ENCODE results near the gene TMEM132D.

Gene TMEM132D

DNA sequence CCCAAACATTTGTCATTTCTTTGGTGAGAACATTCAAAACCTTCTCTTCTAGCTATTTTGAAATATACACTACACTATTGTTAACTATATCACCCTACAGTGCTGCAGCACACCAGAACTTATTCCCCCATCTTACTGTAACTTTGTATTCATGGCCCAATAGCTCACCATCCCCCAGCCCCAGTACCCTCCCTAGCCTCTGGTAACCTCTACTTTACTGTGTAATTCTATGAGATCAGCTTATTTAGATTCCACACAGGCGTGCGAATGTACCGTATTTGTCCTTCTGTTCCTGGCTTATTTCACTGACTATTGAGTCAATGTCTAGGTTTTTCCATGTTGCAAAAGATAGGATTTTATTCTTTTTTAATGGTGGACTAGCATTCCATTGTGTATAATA lies 469.0 kb downstream of the TMEM132D start:
- Mint-ChIP-seq H3K9me3 (peaks cover 8% of the 10 kb centered on the region), H3K4me1 (no peaks in the 10 kb centered on the region), H3K4me3 (no peak overlapping the region), H3K36me3 (no peaks in the 10 kb centered on the region), H3K27ac (no peak overlapping the region), H3K27me3 (no peaks in the 10 kb centered on the region)
- ATAC-seq, result no peak

DNA sequence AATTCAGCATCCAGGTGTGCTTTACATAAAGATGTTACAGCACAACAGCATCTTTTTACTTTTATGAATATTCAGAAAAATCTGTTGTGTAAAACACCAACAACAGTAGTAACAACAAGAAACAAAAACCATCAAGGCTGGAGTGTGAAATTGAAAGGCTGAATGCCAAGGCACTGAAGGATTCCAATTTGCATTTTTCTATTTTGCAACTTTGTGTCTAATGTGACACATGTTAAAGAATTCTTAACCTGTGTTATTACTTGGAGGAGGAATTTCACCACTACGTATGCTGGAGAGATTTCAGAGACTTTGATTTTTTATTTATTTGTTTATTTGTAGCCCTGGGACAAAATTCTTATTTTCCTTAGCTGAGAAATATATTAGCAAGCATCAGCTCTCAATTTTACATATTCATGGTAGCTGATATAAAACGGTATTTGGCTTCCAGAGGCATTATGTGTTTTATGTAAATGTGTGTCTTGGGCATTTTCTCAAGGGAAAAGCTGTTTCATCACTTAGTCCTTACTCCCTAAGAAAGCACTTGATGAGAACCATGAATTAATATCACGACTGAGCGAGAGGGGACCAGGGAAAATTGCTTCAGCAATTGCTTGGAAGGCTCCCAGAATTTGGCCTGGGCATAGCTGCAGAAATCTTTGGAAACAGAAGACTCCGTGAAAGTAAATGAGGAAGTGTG lies 475.4 kb downstream of the TMEM132D start:
- Mint-ChIP-seq H3K9me3 (peaks cover 13% of the 10 kb centered on the region), H3K4me3 (no peak overlapping the region), H3K36me3 (no peaks in the 10 kb centered on the region), H3K4me1 (no peaks in the 10 kb centered on the region), H3K27me3 (no peaks in the 10 kb centered on the region), H3K27ac (no peak overlapping the region)
- ATAC-seq, result no peak

DNA sequence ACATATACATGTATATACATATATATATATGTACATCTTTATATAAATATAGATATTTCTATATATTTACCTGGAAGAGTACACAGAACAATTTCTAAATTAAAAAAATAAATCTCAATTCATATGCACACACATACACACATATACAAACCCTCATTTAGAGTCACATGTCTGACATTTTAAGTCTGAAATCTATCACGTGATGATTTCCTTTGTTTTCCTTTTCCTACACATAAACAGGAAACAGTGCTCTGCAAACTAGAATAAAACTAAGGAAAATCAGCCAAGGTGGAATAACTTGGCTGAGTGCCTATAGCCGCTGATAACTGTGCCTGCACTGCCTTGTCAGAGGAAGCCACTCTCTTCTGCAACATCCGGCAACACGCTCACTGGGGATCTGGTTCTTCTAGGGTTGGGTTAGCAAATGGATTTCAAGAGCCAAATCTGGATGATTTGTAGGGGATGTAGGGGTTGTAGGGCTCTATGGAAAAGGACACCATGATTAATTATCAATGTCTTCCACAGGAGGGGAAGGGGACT lies 480.7 kb downstream of the TMEM132D start:
- H3K36me3 Mint-ChIP-seq, result no peaks in the 10 kb centered on the region
- peaks cover 8% of the 10 kb centered on the region for H3K9me3 Mint-ChIP-seq
- H3K27me3 Mint-ChIP-seq, result no peaks in the 10 kb centered on the region
- no peak overlapping the region for H3K27ac Mint-ChIP-seq
- no peak for ATAC-seq
- H3K4me3 Mint-ChIP-seq, result no peak overlapping the region
- H3K4me1 Mint-ChIP-seq, result no peaks in the 10 kb centered on the region

DNA sequence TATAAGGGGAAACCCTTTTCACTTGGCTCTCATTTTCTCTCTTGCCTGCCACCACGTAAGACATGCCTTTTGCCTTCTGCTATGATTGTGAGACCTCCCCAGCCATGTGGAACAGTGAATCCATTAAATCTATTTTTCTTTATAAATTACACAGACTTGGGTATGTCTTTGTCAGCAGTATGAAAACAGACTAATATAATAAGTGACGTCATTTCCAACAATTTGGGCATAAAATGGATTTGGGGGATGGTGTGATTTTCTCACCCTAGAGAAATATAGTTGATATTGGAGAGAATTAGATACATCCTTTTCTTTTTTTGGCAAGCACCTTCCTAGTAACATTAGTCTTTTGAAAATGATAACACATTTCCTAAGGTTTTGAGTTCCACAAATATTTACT lies 490.5 kb downstream of the TMEM132D start:
- H3K27ac Mint-ChIP-seq, result no peak overlapping the region
- no peaks in the 10 kb centered on the region for H3K27me3 Mint-ChIP-seq
- H3K4me1 Mint-ChIP-seq, result no peaks in the 10 kb centered on the region
- H3K9me3 Mint-ChIP-seq, result peaks cover 10% of the 10 kb centered on the region
- H3K4me3 Mint-ChIP-seq, result no peak overlapping the region
- ATAC-seq, result no peak
- H3K36me3 Mint-ChIP-seq, result no peaks in the 10 kb centered on the region

DNA sequence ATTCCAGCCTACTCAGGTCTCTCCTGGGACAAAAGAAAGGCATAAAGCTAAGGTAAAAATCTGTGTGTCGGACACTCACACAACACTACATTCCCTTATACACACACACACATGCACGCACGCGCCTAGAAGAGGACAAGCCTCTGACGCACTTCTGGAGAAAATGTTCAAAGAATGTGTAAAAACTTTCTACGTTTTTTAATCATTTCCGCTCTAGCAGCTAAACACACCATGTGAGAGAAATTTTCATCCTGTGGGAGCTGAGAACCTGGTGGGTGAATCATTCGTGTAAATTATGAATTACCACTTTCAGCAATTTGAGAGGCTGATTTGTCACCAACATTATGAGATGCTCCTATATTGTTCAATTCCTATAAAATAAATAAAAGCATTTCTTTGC lies 494.5 kb downstream of the TMEM132D start:
- ATAC-seq, result no peak
- H3K4me3 Mint-ChIP-seq, result no peak overlapping the region

DNA sequence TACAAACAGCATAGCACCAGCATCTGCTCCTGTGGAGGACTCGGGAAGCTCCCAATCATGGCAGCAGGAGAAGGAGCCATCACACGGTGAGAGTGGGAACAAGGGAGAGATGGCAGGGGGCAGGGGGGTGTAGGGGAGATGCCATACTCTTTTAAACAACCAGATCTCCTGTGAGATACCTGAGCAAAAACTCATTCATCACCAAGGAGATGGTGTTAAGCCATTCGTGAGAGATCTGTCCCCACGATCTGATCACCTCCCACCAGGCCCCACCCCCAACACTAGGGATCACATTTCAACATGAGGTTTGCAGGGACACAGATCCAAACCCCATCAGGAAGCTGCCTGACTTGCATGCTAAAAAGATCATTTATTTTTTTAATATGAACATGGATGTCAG lies 499.3 kb downstream of the TMEM132D start:
- ATAC-seq, result no peak
- no peaks in the 10 kb centered on the region for H3K36me3 Mint-ChIP-seq
- H3K27me3 Mint-ChIP-seq, result no peaks in the 10 kb centered on the region
- H3K9me3 Mint-ChIP-seq, result peaks cover 2% of the 10 kb centered on the region
- H3K4me1 Mint-ChIP-seq, result no peaks in the 10 kb centered on the region
- no peak overlapping the region for H3K4me3 Mint-ChIP-seq
- no peak overlapping the region for H3K27ac Mint-ChIP-seq

More for the DNA sequence above, 494.5 kb downstream of the TMEM132D start:
- Mint-ChIP-seq H3K27ac (no peak overlapping the region), H3K27me3 (no peaks in the 10 kb centered on the region), H3K4me1 (no peaks in the 10 kb centered on the region), H3K9me3 (no peaks in the 10 kb centered on the region), H3K36me3 (no peaks in the 10 kb centered on the region)

DNA sequence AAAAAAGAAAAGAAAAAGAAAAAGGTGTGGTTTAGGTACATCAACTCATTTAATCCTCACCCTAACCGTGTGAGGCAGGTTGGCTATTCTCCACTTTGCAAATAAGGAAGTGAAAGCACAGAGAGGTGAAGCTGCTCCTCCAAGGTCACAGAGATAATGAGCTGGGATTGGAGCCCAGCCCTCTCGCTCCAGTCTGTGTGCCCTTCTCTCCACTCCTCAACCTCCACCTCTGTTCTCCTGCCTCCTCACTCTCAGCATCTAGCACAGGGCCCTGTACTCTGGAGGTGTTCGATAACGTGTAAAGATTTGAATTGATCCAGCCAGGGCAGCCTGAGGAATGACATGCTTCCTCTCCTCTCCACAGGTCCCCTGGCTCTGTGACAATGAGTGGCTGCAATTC lies 502.3 kb downstream of the TMEM132D start:
- ATAC-seq, result no peak
- no peaks in the 10 kb centered on the region for H3K27me3 Mint-ChIP-seq
- no peak overlapping the region for H3K27ac Mint-ChIP-seq
- peaks cover 8% of the 10 kb centered on the region for H3K9me3 Mint-ChIP-seq
- no peaks in the 10 kb centered on the region for H3K36me3 Mint-ChIP-seq
- H3K4me1 Mint-ChIP-seq, result no peaks in the 10 kb centered on the region
- H3K4me3 Mint-ChIP-seq, result no peak overlapping the region

DNA sequence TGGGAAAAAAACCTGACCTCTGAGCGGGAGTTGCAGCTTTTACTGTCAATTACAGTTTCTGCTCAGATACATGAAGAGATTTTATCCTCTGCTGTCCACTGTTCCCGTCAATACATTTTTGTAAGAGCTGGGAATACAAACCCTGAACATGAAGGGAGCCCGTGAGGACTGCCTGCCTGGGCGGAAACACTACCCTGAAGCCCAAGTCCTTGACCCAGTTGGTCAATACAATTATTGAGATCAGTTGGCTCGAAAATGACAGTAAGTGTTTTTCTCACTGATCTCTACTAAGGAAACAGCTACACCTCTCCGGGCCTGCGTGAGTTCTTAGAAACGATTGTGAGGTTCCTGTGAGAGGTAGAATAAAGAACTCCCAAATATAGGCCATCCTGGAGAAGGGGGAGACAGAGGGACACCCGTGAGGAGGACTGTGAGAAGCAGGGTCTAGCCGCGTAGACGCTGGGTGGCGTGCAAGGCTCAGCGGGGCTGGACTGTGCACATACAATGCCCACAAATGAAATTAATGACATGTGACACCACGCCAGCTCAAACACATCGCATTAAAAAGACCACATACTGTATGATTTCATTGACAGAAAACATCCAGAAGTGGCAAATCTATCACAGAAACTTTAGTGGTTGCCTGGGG lies 509.5 kb downstream of the TMEM132D start:
- H3K27me3 Mint-ChIP-seq, result no peaks in the 10 kb centered on the region
- H3K4me3 Mint-ChIP-seq, result no peak overlapping the region
- H3K9me3 Mint-ChIP-seq, result peaks cover 3% of the 10 kb centered on the region
- no peak for ATAC-seq
- H3K36me3 Mint-ChIP-seq, result no peaks in the 10 kb centered on the region
- no peaks in the 10 kb centered on the region for H3K4me1 Mint-ChIP-seq
- no peak overlapping the region for H3K27ac Mint-ChIP-seq

DNA sequence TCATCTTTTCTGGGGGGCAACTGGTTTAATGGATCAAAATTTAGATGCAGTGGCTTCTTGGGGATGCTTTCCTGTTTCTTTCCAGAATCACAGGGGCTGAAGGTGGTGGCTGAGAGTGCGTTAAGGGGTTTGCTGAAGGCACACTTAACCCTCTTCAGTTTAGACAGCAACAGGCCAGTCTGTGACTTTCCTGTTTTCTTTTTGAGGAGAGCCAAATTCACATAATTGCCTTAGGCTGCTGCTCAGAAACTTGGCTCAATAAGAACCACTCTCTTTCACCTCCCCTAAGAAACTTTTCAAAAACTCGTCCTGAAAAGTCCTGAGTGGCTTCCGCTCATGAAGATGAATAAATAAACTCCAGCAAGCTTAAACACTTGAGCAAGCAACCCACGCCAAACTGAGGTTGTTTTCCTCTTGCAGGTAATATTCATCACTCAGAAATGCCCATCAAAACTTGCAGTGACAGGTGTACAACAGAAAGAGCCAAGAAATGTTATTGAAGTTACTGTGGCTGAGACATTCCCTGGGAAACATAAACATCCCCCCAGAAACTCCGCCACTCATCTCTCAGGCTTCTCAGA lies 510.4 kb downstream of the TMEM132D start:
- no peaks in the 10 kb centered on the region for H3K9me3 Mint-ChIP-seq
- H3K4me3 Mint-ChIP-seq, result no peak overlapping the region
- ATAC-seq, result no peak
- H3K36me3 Mint-ChIP-seq, result no peaks in the 10 kb centered on the region
- H3K4me1 Mint-ChIP-seq, result no peaks in the 10 kb centered on the region
- H3K27ac Mint-ChIP-seq, result no peak overlapping the region
- no peaks in the 10 kb centered on the region for H3K27me3 Mint-ChIP-seq

DNA sequence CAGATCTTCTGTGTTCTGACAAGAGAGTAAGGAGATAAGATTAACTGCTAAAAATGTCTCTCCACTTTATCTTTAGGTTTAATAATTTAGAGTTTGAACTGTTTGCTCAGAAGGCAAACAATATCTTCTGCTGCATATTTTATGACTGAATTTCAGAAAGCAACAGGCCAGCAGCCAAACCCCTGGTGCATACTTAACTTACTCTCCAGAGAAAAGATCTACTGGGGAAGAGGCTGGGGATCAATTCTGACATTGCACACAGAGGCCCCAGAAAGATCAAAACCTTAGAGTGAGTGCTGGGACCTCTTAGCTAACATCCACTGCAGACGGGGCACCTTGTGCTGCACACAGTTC lies 518.2 kb downstream of the TMEM132D start:
- ATAC-seq, result no peak

DNA sequence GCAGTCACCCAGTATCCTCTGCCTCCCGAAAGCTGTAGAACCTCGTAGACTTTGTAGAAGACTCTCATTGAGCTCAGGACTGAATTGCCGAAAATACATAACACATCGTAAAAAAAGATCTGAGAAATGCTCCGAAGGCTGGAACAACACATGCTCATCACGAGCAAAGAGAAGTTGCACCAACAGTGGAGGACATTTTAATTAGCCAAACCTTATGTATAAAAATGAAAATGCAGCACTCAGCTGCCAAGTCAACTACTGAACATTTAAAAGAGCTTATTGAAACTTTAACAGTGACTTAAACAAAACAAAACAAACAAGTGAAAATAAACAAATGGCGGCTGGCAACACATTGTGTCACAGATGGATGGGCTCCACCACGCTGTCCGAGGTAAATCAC lies 519.9 kb downstream of the TMEM132D start:
- Mint-ChIP-seq H3K4me1 (no peaks in the 10 kb centered on the region), H3K9me3 (no peaks in the 10 kb centered on the region), H3K27ac (no peak overlapping the region), H3K4me3 (no peak overlapping the region), H3K36me3 (no peaks in the 10 kb centered on the region), H3K27me3 (no peaks in the 10 kb centered on the region)
- no peak for ATAC-seq

More for the DNA sequence above, 518.2 kb downstream of the TMEM132D start:
- no peak overlapping the region for H3K27ac Mint-ChIP-seq
- no peaks in the 10 kb centered on the region for H3K4me1 Mint-ChIP-seq
- H3K9me3 Mint-ChIP-seq, result no peaks in the 10 kb centered on the region
- H3K4me3 Mint-ChIP-seq, result no peak overlapping the region
- H3K27me3 Mint-ChIP-seq, result no peaks in the 10 kb centered on the region
- no peaks in the 10 kb centered on the region for H3K36me3 Mint-ChIP-seq

DNA sequence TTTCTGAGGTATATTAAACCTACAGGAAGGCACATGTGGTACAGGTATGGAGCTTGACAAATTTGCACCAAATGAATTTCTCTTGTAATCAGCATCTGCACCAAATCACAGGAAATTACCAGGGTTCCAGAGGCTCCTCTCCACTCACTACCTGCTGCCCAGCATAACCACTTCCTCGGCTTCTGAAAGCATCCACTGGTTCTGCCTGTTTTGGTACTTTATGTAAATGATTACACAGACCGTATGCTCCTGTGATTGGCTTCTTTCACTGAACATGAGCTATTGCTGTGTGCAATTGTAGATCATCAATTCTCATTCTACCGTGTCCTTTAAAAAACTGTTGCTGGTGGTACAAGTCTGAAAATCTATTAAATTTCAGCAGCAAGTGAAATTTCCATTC lies 522.1 kb downstream of the TMEM132D start:
- Mint-ChIP-seq H3K27ac (no peak overlapping the region), H3K27me3 (no peaks in the 10 kb centered on the region), H3K36me3 (no peaks in the 10 kb centered on the region), H3K9me3 (peaks cover 4% of the 10 kb centered on the region), H3K4me1 (no peaks in the 10 kb centered on the region), H3K4me3 (no peak overlapping the region)
- no peak for ATAC-seq

DNA sequence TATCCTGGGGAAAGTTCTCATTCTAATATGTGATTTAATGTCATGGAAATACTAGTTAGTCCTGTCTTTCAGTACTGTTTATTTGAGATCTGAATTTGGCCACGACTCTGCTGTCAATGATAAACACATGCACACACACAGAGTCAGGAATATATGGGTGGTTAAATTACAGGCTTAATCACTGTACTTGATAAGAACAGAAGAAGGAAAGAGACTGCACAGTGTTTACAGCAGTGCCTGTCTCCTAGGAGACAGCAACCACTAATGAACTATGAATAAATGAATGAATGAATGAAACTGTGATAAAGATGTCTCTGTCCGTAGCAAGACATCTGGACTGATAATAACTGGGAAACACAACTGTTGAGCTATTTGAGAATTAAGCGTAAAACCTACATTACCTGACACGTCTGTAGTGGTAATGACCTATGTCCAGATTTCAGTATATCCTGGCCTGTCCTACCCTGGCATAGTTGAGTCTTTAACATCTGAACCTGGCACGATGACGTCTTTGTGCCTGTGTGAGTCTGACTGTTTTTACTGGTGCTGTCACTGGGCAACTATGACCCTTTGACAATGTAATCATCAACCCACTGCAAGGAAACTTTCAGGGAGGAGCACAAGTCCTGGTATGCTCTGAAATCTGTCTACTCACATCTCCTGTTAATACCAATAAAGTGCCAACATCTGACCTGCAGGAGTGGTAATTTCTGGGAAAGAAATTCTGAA lies 524.6 kb downstream of the TMEM132D start:
- peaks cover 10% of the 10 kb centered on the region for H3K9me3 Mint-ChIP-seq
- H3K4me1 Mint-ChIP-seq, result no peaks in the 10 kb centered on the region
- no peaks in the 10 kb centered on the region for H3K27me3 Mint-ChIP-seq
- no peak for ATAC-seq
- H3K36me3 Mint-ChIP-seq, result no peaks in the 10 kb centered on the region
- H3K4me3 Mint-ChIP-seq, result no peak overlapping the region
- no peak overlapping the region for H3K27ac Mint-ChIP-seq

DNA sequence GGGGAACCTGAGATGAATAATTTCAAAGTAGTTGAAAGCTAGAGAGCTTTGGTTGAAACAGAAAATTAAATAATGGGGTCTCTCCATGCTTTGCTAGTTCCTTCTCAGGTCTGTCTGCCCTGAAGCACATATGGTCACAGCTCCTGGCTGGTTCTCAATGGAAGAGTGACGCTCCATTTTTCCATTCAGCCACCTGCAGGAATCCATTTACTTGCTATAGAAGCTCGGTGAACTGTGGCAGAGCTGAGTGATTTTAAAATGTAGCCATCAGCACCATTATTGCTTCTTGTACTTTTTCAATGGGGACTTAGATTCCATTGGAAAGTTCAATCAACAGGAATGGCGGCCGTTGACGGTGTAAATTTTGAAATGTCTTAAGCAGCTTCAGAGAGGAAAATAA lies 525.3 kb downstream of the TMEM132D start:
- Mint-ChIP-seq H3K36me3 (no peaks in the 10 kb centered on the region), H3K4me1 (no peaks in the 10 kb centered on the region), H3K27ac (no peak overlapping the region), H3K9me3 (peaks cover 10% of the 10 kb centered on the region), H3K27me3 (no peaks in the 10 kb centered on the region), H3K4me3 (no peak overlapping the region)
- ATAC-seq, result no peak

DNA sequence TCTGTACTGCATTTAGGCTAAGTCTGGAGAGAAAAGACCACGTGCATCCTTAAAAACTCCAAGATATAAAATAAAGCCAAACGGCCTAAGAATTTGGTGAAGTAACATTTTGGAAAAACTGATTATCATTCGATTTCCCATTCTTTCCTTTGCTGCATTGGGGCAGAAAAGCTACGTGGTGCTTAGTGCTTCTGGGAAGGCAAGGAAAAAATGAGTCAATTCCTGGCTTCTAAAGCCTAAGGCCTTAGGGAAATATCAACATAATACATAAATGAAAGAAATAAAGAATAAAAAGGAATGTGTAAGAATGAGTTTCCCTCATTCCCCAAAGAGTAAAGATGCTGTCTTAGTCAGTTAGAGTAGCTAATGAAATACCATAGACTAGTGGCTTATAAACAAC lies 530.1 kb downstream of the TMEM132D start:
- no peak for ATAC-seq
- peaks cover 10% of the 10 kb centered on the region for H3K9me3 Mint-ChIP-seq

More for the DNA sequence above, 530.1 kb downstream of the TMEM132D start:
- H3K36me3 Mint-ChIP-seq, result no peaks in the 10 kb centered on the region
- H3K4me3 Mint-ChIP-seq, result no peak overlapping the region
- H3K27ac Mint-ChIP-seq, result no peak overlapping the region
- no peaks in the 10 kb centered on the region for H3K4me1 Mint-ChIP-seq
- H3K27me3 Mint-ChIP-seq, result no peaks in the 10 kb centered on the region
